Measurements from ENCODE around the gene MEI4.

DNA sequence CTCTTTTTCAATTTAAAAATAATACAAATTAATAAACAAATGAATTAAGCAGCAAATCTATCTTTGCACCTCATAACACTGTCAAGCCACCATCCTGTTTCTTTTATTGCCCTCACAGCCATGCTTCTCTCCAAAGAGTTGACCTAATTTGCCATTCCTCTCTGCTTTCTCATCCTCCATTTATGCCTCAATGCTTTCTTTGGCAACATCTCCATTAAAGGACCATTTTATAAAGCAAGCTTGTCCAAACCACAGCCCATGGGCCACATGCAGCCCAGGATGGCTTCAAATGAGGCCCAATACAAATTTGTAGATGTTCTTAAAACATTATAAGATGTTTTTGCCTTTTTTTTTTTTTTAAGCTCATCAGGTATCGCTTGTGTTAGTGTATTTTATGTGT is 26.4 kb upstream of the MEI4 start:
- TF ChIP-seq POLR2A (IDR thresholded peaks at IDR 0.05; ENCODE audit: low read length) (no peak), GATA1 (IDR thresholded peaks at IDR 0.05; ENCODE audit: low read depth, low read length) (no peak)

Measured in erythroblast (primary cell).